HEK293T (cell line): ENCODE data around the gene RBM18.

Source experiments
- ARNT ChIP-seq: fragments of 450-650 bp; IDR thresholded peaks from 2 replicates; pipeline ENCODE4 v1.6.1; 2017; ENCODE audit warnings: mild to moderate bottlenecking
- BHLHE40 ChIP-seq: fragments of 450-650 bp; IDR thresholded peaks from 2 replicates; pipeline ENCODE4 v1.6.1; 2016; ENCODE audit warnings: mild to moderate bottlenecking, moderate library complexity, borderline replicate concordance
- CTBP1 ChIP-seq: fragments of 450-650 bp; IDR thresholded peaks from 2 replicates; pipeline ENCODE4 v1.6.1; 2016; ENCODE audit warnings: borderline replicate concordance
- FOXA1 ChIP-seq: fragments of 450-650 bp; IDR thresholded peaks from 2 replicates; pipeline ENCODE4 v1.6.1; 2016; ENCODE audit warnings: mild to moderate bottlenecking
- FOXK2 ChIP-seq: fragments of 450-650 bp; IDR thresholded peaks from 2 replicates; pipeline ENCODE4 v1.6.1; 2016; ENCODE audit warnings: mild to moderate bottlenecking
- FOXM1 ChIP-seq: fragments of 450-650 bp; IDR thresholded peaks from 2 replicates; pipeline ENCODE4 v1.6.1; 2017; ENCODE audit warnings: mild to moderate bottlenecking, borderline replicate concordance
- HDGF ChIP-seq: fragments of 450-650 bp; IDR thresholded peaks from 2 replicates; pipeline ENCODE4 v1.6.1; 2017; ENCODE audit warnings: antibody characterized with exemption, borderline replicate concordance
- L3MBTL2 ChIP-seq: fragments of 450-650 bp; conservative IDR thresholded peaks from 2 replicates; pipeline ENCODE4 v1.6.1; 2016; ENCODE audit warnings: mild to moderate bottlenecking
- NFRKB ChIP-seq: fragments of 450-650 bp; IDR thresholded peaks from 2 replicates; pipeline ENCODE4 v1.6.1; 2016; ENCODE audit warnings: mild to moderate bottlenecking, moderate library complexity
- PKNOX1 ChIP-seq: fragments of 450-650 bp; IDR thresholded peaks from 2 replicates; pipeline ENCODE4 v1.6.1; 2016
- SP1 ChIP-seq: fragments of 450-650 bp; IDR thresholded peaks from 2 replicates; pipeline ENCODE4 v1.6.1; 2017
- SUZ12 ChIP-seq: fragments of 450-650 bp; IDR thresholded peaks from 2 replicates; pipeline ENCODE4 v1.6.1; 2016; ENCODE audit warnings: mild to moderate bottlenecking
- ZNF384 ChIP-seq: fragments of 450-650 bp; IDR thresholded peaks from 2 replicates; pipeline ENCODE4 v1.6.1; 2016

DNA sequence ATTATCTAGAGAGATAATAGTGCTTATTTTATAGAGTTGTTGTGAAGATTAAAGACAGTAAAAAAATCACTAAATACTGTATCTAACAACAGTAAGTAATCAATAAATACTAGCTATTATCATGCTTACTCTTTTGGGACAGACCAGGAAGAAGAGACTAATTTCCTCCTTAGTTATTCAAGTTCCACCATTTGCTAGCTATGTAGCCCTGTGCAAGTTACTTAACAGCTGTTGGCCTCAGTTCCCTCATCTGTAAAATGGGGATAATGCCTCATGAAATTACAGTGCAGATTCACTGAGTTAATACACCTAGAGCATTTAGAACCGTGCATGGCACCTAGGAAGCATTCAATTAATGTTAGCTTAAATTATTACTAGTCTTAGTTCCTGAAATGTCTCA lies 2.6 kb downstream of the RBM18 start:
- TF ChIP-seq ARNT (no peak), SP1 (no peak), FOXA1 (no peak), BHLHE40 (no peak), NFRKB (no peak), FOXM1 (no peak), PKNOX1 (no peak), L3MBTL2 (no peak), SUZ12 (no peak), FOXK2 (no peak), HDGF (no peak), CTBP1 (no peak), ZNF384 (no peak)
